ACC112 (cell line): ENCODE results near the gene CARMIL1.

Experiments used
- H2AFZ ChIP-seq: fragments of 200-600 bp; sonication (generic); one replicate; pipeline ENCODE4 v1.6.0; 2017; ENCODE audit warnings: antibody characterized with exemption, low read length; ENCODE audit not compliant: unreplicated experiment
- H3K27ac ChIP-seq: fragments of 200-600 bp; sonication (generic); 2 replicates; pipeline ENCODE4 v1.5.1; 2014; ENCODE audit warnings: low read depth, mild to moderate bottlenecking, antibody characterized with exemption, low read length, moderate library complexity
- H3K27me3 ChIP-seq: fragments of 200-600 bp; sonication (generic); 2 replicates; pipeline ENCODE4 v1.6.1; 2014; ENCODE audit warnings: mild to moderate bottlenecking, antibody characterized with exemption, low read length, moderate library complexity, mixed read lengths; ENCODE audit not compliant: insufficient read depth
- H3K36me3 ChIP-seq: fragments of 200-600 bp; sonication (generic); 2 replicates; pipeline ENCODE4 v1.6.1; 2016; ENCODE audit warnings: mild to moderate bottlenecking, antibody characterized with exemption, low read length, moderate library complexity, mixed read lengths; ENCODE audit not compliant: insufficient read depth
- H3K4me1 ChIP-seq: fragments of 200-600 bp; sonication (generic); one replicate; pipeline ENCODE4 v1.6.1; 2016; ENCODE audit warnings: low read length, mixed read lengths; ENCODE audit not compliant: insufficient read depth, unreplicated experiment, control insufficient read depth
- H3K4me3 ChIP-seq: fragments of 200-600 bp; sonication (generic); 2 replicates; pipeline ENCODE4 v1.5.1; 2014; ENCODE audit warnings: mild to moderate bottlenecking, low read depth, low read length
- H3K79me2 ChIP-seq: fragments of 200-600 bp; sonication (generic); one replicate; pipeline ENCODE4 v1.6.0; 2016; ENCODE audit warnings: low read length; ENCODE audit not compliant: control insufficient read depth, unreplicated experiment, insufficient read depth

The CARMIL1 gene

GRCh38 chr6:25250878-25251277, 28.3 kb upstream of the CARMIL1 start:
- Histone ChIP-seq H3K27me3 (no peaks in the 10 kb centered on the region), H3K27ac (no peak overlapping the region), H3K4me3 (no peak overlapping the region), H3K4me1 (peaks cover 26% of the 10 kb centered on the region), H3K36me3 (no peaks in the 10 kb centered on the region), H3K79me2 (no peaks in the 10 kb centered on the region), H2AFZ (no peak overlapping the region)

GRCh38 chr6:25251426-25251825, 27.7 kb upstream of the CARMIL1 start:
- Histone ChIP-seq H3K79me2 (no peaks in the 10 kb centered on the region), H3K36me3 (no peaks in the 10 kb centered on the region), H2AFZ (no peak overlapping the region), H3K4me3 (no peak overlapping the region), H3K27me3 (no peaks in the 10 kb centered on the region), H3K27ac (no peak overlapping the region), H3K4me1 (peaks cover 26% of the 10 kb centered on the region)

- Histone ChIP-seq H3K4me1 (peaks cover 16% of the 10 kb centered on the region), H3K27ac (no peak overlapping the region), H2AFZ (no peak overlapping the region), H3K36me3 (no peaks in the 10 kb centered on the region), H3K79me2 (no peaks in the 10 kb centered on the region), H3K27me3 (no peaks in the 10 kb centered on the region), H3K4me3 (no peak overlapping the region)
These were observed 25.8 kb upstream of the CARMIL1 start for GRCh38 chr6:25253351-25253750.

- Histone ChIP-seq H3K27me3 (no peaks in the 10 kb centered on the region), H3K4me3 (no peak overlapping the region), H2AFZ (no peak overlapping the region)
These were observed 24.5 kb upstream of the CARMIL1 start for GRCh38 chr6:25254671-25255070.

GRCh38 chr6:25257686-25258348, 21.4 kb upstream of the CARMIL1 start:
- Histone ChIP-seq H3K27ac (no peak overlapping the region), H3K4me3 (no peak overlapping the region), H3K27me3 (no peaks in the 10 kb centered on the region), H3K79me2 (no peaks in the 10 kb centered on the region), H2AFZ (no peak overlapping the region), H3K36me3 (no peaks in the 10 kb centered on the region), H3K4me1 (no peaks in the 10 kb centered on the region)

More at GRCh38 chr6:25254671-25255070, 24.5 kb upstream of the CARMIL1 start:
- H3K36me3 ChIP-seq = no peaks in the 10 kb centered on the region
- H3K27ac ChIP-seq = no peak overlapping the region
- peaks cover 9% of the 10 kb centered on the region for H3K4me1 ChIP-seq
- no peaks in the 10 kb centered on the region for H3K79me2 ChIP-seq

- Histone ChIP-seq H3K36me3 (no peaks in the 10 kb centered on the region), H3K4me1 (peaks cover 9% of the 10 kb centered on the region), H3K27me3 (no peaks in the 10 kb centered on the region), H2AFZ (no peak overlapping the region), H3K79me2 (no peaks in the 10 kb centered on the region), H3K4me3 (no peak overlapping the region), H3K27ac (no peak overlapping the region)
These were observed 19.4 kb upstream of the CARMIL1 start for GRCh38 chr6:25259756-25260155.

GRCh38 chr6:25263657-25264056, 15.5 kb upstream of the CARMIL1 start:
- Histone ChIP-seq H3K4me3 (no peak overlapping the region), H2AFZ (no peak overlapping the region), H3K27ac (peak overlapping the region; percentile 28; the same call in 1 of the 2 replicates), H3K79me2 (no peaks in the 10 kb centered on the region), H3K36me3 (no peaks in the 10 kb centered on the region), H3K27me3 (no peaks in the 10 kb centered on the region), H3K4me1 (peaks cover 17% of the 10 kb centered on the region)

- Histone ChIP-seq H3K4me3 (no peak overlapping the region), H3K27me3 (no peaks in the 10 kb centered on the region), H3K27ac (no peak overlapping the region), H3K79me2 (no peaks in the 10 kb centered on the region), H3K4me1 (peaks cover 17% of the 10 kb centered on the region), H3K36me3 (no peaks in the 10 kb centered on the region), H2AFZ (peak overlapping the region; percentile 65)
These were observed 12.6 kb upstream of the CARMIL1 start for GRCh38 chr6:25266456-25267100.

- H3K36me3 ChIP-seq = no peaks in the 10 kb centered on the region
- no peak overlapping the region for H2AFZ ChIP-seq
- H3K27ac ChIP-seq = no peak overlapping the region
- no peaks in the 10 kb centered on the region for H3K79me2 ChIP-seq
- no peak overlapping the region for H3K4me3 ChIP-seq
- H3K4me1 ChIP-seq = peaks cover 17% of the 10 kb centered on the region
- no peaks in the 10 kb centered on the region for H3K27me3 ChIP-seq
These were observed 11.5 kb upstream of the CARMIL1 start for GRCh38 chr6:25267662-25268061.

GRCh38 chr6:25270559-25270958, 8.6 kb upstream of the CARMIL1 start:
- Histone ChIP-seq H3K36me3 (no peaks in the 10 kb centered on the region), H3K27me3 (no peaks in the 10 kb centered on the region), H3K4me1 (peaks cover 8% of the 10 kb centered on the region), H3K4me3 (no peak overlapping the region), H3K79me2 (no peaks in the 10 kb centered on the region), H2AFZ (no peak overlapping the region), H3K27ac (no peak overlapping the region)

GRCh38 chr6:25275436-25275835, 3.7 kb upstream of the CARMIL1 start:
- no peaks in the 10 kb centered on the region for H3K36me3 ChIP-seq
- H3K27me3 ChIP-seq = no peaks in the 10 kb centered on the region
- no peak overlapping the region for H3K27ac ChIP-seq
- H2AFZ ChIP-seq = no peak overlapping the region
- peaks cover 8% of the 10 kb centered on the region for H3K4me1 ChIP-seq
- no peaks in the 10 kb centered on the region for H3K79me2 ChIP-seq
- no peak overlapping the region for H3K4me3 ChIP-seq
